ENCODE data around the gene TBX15.
"Not testable (repeated sequence)": the region's sequence is repeated elsewhere in the genome, so short reads cannot be mapped to it uniquely, and the experiment has no call there.

Gene TBX15

GRCh38 chr1:118958140-118958539, 30.0 kb downstream of the TBX15 start:
- no peak for DNase-seq

DNA sequence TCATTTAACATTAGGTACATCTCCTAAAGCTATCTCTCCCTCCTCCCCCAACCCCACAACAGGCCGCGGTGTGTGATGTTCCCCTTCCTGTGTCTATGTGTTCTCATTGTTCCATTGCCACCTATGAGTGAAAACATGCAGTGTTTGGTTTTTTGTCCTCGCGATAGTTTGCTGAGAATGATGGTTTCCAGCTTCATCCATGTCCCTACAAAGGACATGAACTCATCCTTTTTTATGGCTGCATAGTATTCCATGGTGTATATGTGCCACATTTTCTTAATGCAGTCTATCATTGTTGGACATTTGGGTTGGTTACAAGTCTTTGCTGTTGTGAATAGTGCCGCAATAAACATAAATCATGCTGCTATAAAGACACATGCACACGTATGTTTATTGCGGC, 30.6 kb downstream of the TBX15 start:
- DNase-seq: not testable (repeated sequence)

GRCh38 chr1:118954301-118954905, 33.7 kb downstream of the TBX15 start:
- no peak for DNase-seq

- DNase-seq: no peak
Measured at GRCh38 chr1:118951270-118951936, 36.7 kb downstream of the TBX15 start.

GRCh38 chr1:118949315-118949714, 38.8 kb downstream of the TBX15 start:
- no peak for DNase-seq

DNA sequence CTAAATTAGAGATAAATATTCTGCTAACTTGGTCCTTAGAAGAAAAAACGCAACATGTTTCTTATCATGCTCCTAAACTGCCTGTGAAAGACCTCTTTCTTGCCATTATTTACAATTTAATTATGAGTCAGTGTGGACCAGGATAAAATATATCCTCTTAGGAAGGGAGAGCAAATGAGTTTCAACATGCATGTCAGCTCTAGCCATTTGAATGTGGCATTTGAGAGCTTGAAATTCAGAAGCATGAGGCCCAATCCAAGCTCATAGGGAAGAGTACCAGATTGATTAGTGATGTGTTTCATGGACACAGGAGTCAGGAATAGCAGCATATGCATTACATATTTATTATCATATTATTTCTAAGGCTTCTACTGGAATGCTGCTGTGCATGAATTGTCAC, 39.3 kb downstream of the TBX15 start:
- no peak for DNase-seq

DNA sequence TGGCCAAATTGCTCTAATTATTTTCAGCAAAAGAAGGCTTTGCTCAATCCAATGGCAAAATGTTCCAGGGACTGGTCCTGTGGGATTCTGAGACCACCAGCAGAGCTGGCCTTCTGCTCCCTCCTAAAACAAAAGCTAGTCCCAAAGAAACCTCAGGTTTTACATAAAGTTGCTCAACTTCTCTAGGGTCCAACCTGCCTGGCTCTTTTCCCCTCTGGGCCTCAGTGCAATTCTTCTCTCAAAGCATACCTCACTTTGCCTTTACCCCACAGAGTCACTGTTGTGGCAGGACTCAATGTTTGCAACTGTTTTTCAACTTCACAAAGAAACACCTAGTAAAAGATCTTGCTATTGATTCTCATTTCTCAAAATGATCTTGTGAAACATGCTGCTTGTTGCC, 39.8 kb downstream of the TBX15 start:
- DNase-seq: no peak

- no peak for DNase-seq
Measured at GRCh38 chr1:118947790-118948189, 40.4 kb downstream of the TBX15 start.

GRCh38 chr1:118947003-118947765, 41.0 kb downstream of the TBX15 start:
- DNase-seq: no peak

DNA sequence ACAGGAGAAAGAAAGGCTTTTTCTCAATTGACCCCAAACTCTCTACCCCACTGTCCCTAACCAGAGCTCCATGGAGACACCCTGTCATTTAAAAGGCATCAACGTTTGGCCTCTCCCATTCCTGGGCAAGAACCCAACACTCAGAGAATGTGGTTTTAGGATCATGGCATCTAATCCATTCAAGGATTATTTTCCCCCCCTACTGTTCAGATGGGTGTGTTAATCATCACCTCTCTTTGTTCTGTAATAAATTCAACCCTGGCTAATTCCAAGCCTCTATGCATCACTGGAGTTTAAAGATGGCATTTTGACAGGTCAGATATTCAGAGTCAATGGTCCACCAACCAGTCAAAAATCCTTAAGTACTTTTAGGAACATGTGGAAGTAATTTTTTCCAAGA, 42.7 kb downstream of the TBX15 start:
- DNase-seq: no peak

- no peak for DNase-seq
Measured at GRCh38 chr1:118944546-118944945, 43.6 kb downstream of the TBX15 start.

GRCh38 chr1:118944133-118944532, 44.0 kb downstream of the TBX15 start:
- no peak for DNase-seq

DNA sequence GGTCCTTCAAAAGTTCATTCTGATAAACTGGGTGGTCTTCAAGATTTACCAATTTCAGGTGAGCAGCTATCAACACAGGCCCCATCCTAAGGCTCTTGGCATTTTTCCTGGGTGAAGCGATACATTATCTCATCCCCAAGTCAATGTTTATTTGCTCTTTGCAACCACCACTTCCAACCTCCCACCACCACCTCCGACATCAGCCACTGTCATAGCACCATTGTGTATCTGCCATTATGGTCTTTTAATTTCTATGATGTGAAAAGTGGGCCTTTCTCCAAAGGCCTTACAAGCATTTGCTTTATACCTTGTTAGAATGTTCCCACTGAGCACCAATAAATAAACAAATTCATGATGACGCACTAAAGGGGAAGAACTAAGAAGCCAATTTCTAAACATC, 47.2 kb downstream of the TBX15 start:
- no peak for DNase-seq

- no peak for DNase-seq
Measured at GRCh38 chr1:118937413-118938072, 50.6 kb downstream of the TBX15 start.

DNA sequence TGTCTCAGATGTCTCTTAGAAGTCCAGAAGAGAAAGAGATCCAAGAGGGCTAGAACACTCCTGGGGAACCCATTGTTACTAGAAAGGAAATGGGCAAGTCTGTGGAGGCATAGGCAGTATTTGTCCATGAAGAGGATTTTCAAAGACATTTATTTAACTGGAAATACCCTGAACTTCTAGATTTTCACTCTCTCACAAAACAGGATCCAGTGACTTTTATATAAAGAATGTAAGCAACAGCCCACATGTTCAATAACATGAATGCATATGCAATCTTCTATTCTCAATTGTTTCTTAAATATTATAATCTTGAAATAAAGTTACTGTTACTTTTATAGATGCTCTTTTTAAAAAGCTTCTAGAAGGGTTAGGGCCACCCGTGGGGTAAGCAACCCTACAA, 53.4 kb downstream of the TBX15 start:
- DNase-seq: no peak

- no peak for DNase-seq
Measured at GRCh38 chr1:118933051-118933781, 54.9 kb downstream of the TBX15 start.

DNA sequence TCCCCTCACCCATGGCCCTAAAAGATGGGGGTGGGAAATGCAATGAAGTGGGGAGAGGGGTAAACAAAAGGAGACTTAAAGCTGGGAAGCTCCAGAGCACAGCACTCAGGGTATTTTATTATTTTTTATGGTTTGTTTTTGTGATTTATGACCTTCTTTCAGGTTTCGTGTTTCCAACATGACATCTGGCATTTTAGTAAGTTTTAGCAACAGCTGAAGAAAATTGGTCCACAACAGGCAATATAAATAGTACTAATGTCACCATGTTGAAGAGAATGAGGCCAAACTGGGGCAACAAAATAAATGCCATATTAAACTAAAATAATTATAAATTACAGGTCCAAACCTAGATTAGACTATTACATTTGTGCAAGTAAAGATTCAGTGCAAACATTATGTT, 56.3 kb downstream of the TBX15 start:
- peak; percentile 20 for DNase-seq

DNA sequence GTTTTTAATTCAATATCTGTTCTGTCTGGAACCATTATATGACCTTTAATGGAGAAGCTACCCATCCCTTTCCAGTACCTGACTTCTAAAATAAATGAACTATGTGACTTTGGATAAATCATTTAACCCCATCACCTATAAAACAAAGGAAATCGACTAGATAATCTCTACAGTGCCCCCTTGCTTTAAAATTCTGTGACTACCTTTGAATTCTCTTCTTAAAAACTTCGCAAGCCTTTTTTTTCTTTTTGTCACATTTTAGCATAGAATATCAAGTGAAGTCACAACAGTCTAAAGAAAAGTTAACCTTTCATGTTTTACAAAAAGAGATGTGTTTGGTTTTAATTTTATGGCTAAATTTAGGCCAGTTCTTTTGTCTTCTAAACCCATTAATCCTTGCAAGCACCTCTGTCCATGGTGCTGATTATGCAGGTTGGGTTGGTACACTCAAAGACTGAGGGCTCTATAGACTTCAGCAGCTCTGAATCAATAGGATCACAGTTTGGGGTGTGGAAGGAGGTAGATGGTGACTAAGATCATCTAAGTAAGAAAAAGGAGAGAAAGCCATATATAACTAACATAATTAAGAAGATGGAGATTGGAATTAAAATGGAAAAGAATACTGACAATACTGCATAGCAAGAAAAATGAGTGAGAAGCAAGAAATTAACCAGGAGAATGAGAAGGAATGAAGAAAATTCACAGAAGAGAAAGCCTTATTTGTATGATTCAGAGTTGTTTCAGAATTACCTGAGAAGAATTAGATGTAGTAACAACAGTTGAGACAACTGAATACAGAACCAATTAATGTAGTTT, 59.2 kb downstream of the TBX15 start:
- DNase-seq: no peak

GRCh38 chr1:118927427-118928187, 60.5 kb downstream of the TBX15 start:
- no peak for DNase-seq

- no peak for DNase-seq
Measured at GRCh38 chr1:118926261-118926660, 61.9 kb downstream of the TBX15 start.

- no peak for DNase-seq
Measured at GRCh38 chr1:118925651-118926050, 62.5 kb downstream of the TBX15 start.

All from NCI-H1417 treated with DMSO at 0.1 percent for 48 hours (cell line).